ENCODE data around the gene ZNF236.

DNA sequence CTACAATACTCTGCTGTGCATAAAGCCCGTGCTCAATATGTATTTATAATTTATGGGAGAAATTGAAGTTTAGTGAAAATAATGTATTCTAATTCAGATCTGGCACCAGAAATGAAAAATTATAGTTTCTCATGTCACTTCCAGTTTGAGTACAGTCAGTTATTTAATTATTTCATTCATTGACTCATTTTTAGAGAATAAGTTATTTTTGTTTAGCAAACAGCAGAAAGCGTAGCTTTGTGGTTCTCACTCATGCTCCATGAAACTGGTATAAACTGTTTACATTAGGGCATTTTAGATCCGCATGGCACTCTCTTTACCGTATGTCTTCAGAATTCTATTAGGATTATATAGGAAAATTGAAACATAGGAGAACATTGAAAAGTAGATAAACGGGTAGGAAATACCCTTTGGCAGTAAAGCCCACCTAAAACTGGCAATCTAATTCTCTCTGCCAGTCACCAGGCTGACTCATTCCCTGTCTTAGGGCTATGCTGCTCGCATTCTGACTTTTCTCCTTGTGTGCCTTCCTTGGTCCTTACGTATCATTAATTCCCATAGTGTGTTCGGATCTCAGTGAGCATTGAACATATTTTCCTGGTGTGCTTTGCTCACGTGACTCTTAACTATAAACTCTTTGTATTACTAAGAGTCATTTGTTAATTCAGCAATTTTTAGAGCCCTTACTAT is 106.0 kb downstream of the ZNF236 start:
- TF ChIP-seq CTCF (IDR thresholded peaks at IDR 0.05) (no peak), POLR2A (IDR thresholded peaks at IDR 0.05) (no peak)
